Measurements from ENCODE around the gene CENPA. TPM values are rescaled to one million over a fixed set of nuclear protein-coding genes. Genes with fewer than 3 reads are reported as not detected.

Gene CENPA
- total RNA-seq, 1 donor from 2014 or later = 29.5 TPM

GRCh38 chr2:26838121-26838906, 52.5 kb downstream of the CENPA start:
- intact Hi-C loops (cut with micrococcal nuclease) = no loop called here

GRCh38 chr2:26840937-26841610, 55.2 kb downstream of the CENPA start:
- intact Hi-C loops (cut with micrococcal nuclease) = no loop called here

GRCh38 chr2:26843041-26843440, 57.2 kb downstream of the CENPA start:
- intact Hi-C loops (cut with micrococcal nuclease) = no loop called here

Other genes starting within 250 kb of the CENPA start
- gene CIB4, start 144.7 kb upstream of the CENPA start, total RNA-seq = not detected in 2 replicates
- not detected in 2 replicates for gene KCNK3, start 93.3 kb upstream of the CENPA start, total RNA-seq
- gene SLC35F6, start 21.8 kb upstream of the CENPA start, total RNA-seq = 22.4 and 23.1 TPM in 2 replicates
- gene DPYSL5, start 62.1 kb downstream of the CENPA start, total RNA-seq = 0.05 and 0.10 TPM in 2 replicates
- gene MAPRE3, start 184.6 kb downstream of the CENPA start, total RNA-seq = 2.2 and 3.4 TPM in 2 replicates
- 117 and 125 TPM in 2 replicates for gene TMEM214, start 246.9 kb downstream of the CENPA start, total RNA-seq